AG09309 (cell line): ENCODE measurements around the gene PEMT.

Experiments
- DNase-seq: peaks from one replicate; pipeline ENCODE4 v3.0.0-alpha.2; 2010; ENCODE audit warnings: low read depth
- H3K4me3 ChIP-seq: 2 replicates; pipeline ENCODE4 v1.5.1; 2011; ENCODE audit warnings: mild to moderate bottlenecking, low read depth, low read length, moderate library complexity; ENCODE audit not compliant: control insufficient read depth
- CTCF ChIP-seq: IDR thresholded peaks from 2 replicates; pipeline ENCODE4 v1.5.1; 2011; ENCODE audit warnings: mild to moderate bottlenecking, low read depth, low read length, inconsistent platforms; ENCODE audit not compliant: insufficient read depth, control insufficient read depth; ENCODE audit errors: missing control alignments

PEMT gene

GRCh38 chr17:17563530-17563929 is 28.0 kb downstream of the PEMT start:
- H3K4me3 ChIP-seq: no peak overlapping the region

GRCh38 chr17:17562146-17562511 is 29.4 kb downstream of the PEMT start:
- TF ChIP-seq CTCF: no peak
- H3K4me3 ChIP-seq: no peak overlapping the region
- DNase-seq: no peak

More at GRCh38 chr17:17563530-17563929, 28.0 kb downstream of the PEMT start:
- DNase-seq: no peak
- TF ChIP-seq CTCF: no peak

GRCh38 chr17:17561408-17562145 is 29.9 kb downstream of the PEMT start:
- DNase-seq: no peak
- no peak overlapping the region for H3K4me3 ChIP-seq
- no peak for TF ChIP-seq CTCF

GRCh38 chr17:17560975-17561374 is 30.5 kb downstream of the PEMT start:
- H3K4me3 ChIP-seq: no peak overlapping the region
- no peak for DNase-seq
- no peak for TF ChIP-seq CTCF

- DNase-seq: no peak
- H3K4me3 ChIP-seq: no peak overlapping the region
- TF ChIP-seq CTCF: no peak
Measured at GRCh38 chr17:17560167-17560566, 31.3 kb downstream of the PEMT start.

DNA sequence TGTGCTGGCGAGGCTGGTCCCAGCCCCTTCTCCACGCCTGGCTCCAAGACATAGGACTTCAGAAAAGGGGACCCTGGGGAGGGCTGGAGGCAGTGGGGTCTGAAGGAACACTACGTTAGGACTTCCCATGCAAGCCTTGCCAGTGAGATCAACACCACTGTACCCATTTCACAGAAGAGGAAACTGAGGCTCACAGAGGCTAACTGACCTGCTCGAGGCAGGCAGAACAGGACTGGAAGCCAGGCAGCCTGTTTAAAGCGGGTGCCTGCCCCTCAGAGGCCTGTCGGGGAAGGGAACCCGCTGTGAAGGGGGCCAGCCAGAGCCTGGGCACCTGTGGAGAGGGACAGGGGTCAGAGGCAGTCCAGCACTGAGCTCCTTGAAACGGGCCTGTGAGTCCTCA is 32.3 kb downstream of the PEMT start:
- H3K4me3 ChIP-seq: no peak overlapping the region
- no peak for TF ChIP-seq CTCF
- no peak for DNase-seq
